HEK293T (cell line): ENCODE data around the gene SPARC.

Experiments
- BHLHE40 ChIP-seq: fragments of 450-650 bp; IDR thresholded peaks from 2 replicates; pipeline ENCODE4 v1.6.1; 2016; ENCODE audit warnings: mild to moderate bottlenecking, moderate library complexity, borderline replicate concordance
- CTBP1 ChIP-seq: fragments of 450-650 bp; IDR thresholded peaks from 2 replicates; pipeline ENCODE4 v1.6.1; 2016; ENCODE audit warnings: borderline replicate concordance
- ELF4 ChIP-seq: fragments of 450-650 bp; IDR thresholded peaks from 2 replicates; pipeline ENCODE4 v1.6.1; 2017; ENCODE audit warnings: antibody characterized with exemption
- FOXA1 ChIP-seq: fragments of 450-650 bp; IDR thresholded peaks from 2 replicates; pipeline ENCODE4 v1.6.1; 2016; ENCODE audit warnings: mild to moderate bottlenecking
- FOXK2 ChIP-seq: fragments of 450-650 bp; IDR thresholded peaks from 2 replicates; pipeline ENCODE4 v1.6.1; 2016; ENCODE audit warnings: mild to moderate bottlenecking
- FOXM1 ChIP-seq: fragments of 450-650 bp; IDR thresholded peaks from 2 replicates; pipeline ENCODE4 v1.6.1; 2017; ENCODE audit warnings: mild to moderate bottlenecking, borderline replicate concordance
- HDGF ChIP-seq: fragments of 450-650 bp; IDR thresholded peaks from 2 replicates; pipeline ENCODE4 v1.6.1; 2017; ENCODE audit warnings: antibody characterized with exemption, borderline replicate concordance
- NFRKB ChIP-seq: fragments of 450-650 bp; IDR thresholded peaks from 2 replicates; pipeline ENCODE4 v1.6.1; 2016; ENCODE audit warnings: mild to moderate bottlenecking, moderate library complexity
- SP1 ChIP-seq: fragments of 450-650 bp; IDR thresholded peaks from 2 replicates; pipeline ENCODE4 v1.6.1; 2017
- SUZ12 ChIP-seq: fragments of 450-650 bp; IDR thresholded peaks from 2 replicates; pipeline ENCODE4 v1.6.1; 2016; ENCODE audit warnings: mild to moderate bottlenecking
- TARDBP ChIP-seq: fragments of 450-650 bp; IDR thresholded peaks from 2 replicates; pipeline ENCODE4 v1.6.1; 2016
- ZNF384 ChIP-seq: fragments of 450-650 bp; IDR thresholded peaks from 2 replicates; pipeline ENCODE4 v1.6.1; 2016

- TF ChIP-seq NFRKB (no peak), FOXA1 (no peak), SUZ12 (no peak), BHLHE40 (no peak), TARDBP (no peak), FOXK2 (no peak), ELF4 (no peak), SP1 (no peak), FOXM1 (no peak), ZNF384 (no peak), HDGF (no peak), CTBP1 (no peak)
Observed at GRCh38 chr5:151706906-151707305, 20.2 kb upstream of the SPARC start.
